Measurements from ENCODE around the gene DCDC2. TPM values are rescaled to one million over a fixed set of nuclear protein-coding genes. Genes with fewer than 3 reads are reported as not detected.
"Not testable (repeated sequence)": the region's sequence is repeated elsewhere in the genome, so short reads cannot be mapped to it uniquely, and the experiment has no call there.

Gene DCDC2
- total RNA-seq, 1 experiment from 2014 or later = 0.26 TPM

DNA sequence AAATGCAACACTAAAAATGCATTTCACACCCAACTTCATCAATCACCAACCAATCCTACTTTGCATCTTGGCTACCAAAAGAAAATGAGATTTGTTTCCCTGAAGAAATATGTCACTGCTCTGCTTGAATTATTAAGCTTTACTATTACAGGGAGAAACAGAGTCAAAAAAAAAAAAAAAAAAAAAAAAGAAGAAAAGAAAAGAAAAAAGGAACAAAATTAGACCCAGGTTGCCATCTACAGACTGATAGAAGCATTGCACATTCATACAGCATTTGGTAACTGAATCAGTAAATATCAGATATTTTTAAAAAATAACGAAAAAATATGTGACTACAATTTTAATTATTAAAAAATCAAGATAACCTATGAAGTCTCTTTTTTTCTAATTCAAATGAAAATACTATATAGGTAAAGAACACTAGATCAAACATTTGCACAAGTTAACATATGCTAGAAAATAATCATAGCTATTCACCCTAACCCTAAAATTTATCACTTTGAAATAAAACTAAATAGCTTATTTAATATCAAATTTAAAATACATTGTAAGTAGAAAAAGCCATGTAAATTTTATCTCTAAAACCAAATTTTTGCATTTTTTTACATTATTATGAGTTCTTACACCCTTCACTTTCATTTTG lies 83.3 kb downstream of the DCDC2 start:
- no peak overlapping the region for H3K4me3 ChIP-seq (ENCODE audit: low read length)
- no peaks in the 10 kb centered on the region for H3K9me2 ChIP-seq (replicated peaks; ENCODE audit: insufficient read depth, low read length)
- no peak overlapping the region for H3K4me2 ChIP-seq (ENCODE audit: low read depth, low read length, poor library complexity, severe bottlenecking)
- no peak overlapping the region for H3K27ac ChIP-seq (ENCODE audit: low read length)
- no peak overlapping the region for H3K9ac ChIP-seq (ENCODE audit: low read length)
- DNase-seq = peak; percentile 76
- no peaks in the 10 kb centered on the region for H3K36me3 ChIP-seq (ENCODE audit: insufficient read depth, low read length)
- H3K9me3 ChIP-seq (ENCODE audit: low read length) = no peaks in the 10 kb centered on the region
- H2AFZ ChIP-seq (ENCODE audit: low read length) = no peak overlapping the region
- H3K79me2 ChIP-seq (ENCODE audit: low read length) = no peaks in the 10 kb centered on the region
- H3K27me3 ChIP-seq (ENCODE audit: low read length) = no peaks in the 10 kb centered on the region
- peaks cover 14% of the 10 kb centered on the region for H3K4me1 ChIP-seq (ENCODE audit: low read length)
- H4K20me1 ChIP-seq (ENCODE audit: insufficient read depth, low read depth, low read length) = 0 out of 2 replicates have a peak, but pooled peaks cover 3% of the 10 kb centered on the region

DNA sequence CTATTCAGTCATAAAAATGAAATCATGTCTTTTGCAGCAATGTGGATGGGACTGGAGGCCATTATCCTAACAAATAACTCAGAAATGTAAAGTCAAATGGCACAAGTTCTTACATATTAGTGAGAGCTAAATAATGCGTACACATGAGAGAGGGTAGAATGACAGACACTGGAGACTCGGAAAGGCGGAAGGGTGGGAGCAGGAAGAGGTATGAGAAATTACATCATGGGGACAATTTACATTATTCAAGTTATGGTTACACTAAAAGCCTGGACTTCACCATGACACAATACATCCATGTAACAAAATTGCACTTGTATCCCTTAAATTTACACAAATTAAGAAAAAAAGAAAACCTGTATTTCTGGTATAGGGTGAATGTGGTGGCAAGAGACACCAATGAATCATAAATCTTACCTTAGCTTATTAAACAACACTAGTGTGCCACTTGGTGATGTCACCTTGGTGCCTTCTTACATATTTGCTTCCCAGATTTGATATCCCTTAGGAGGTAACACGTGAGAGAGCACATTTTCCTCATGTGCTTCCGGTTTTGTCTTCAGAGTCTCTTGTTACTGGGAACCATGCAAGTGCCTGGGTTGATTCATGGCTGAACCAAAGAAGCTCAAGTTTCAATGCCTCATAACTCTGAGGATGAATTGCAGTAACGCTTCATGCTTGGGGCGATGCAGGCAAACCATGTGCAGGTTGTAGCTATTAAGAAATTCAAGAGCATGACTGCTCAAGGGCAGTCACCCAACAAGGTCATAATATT lies 84.6 kb downstream of the DCDC2 start:
- Histone ChIP-seq H3K79me2 (ENCODE audit: low read length) (no peaks in the 10 kb centered on the region), H3K9me3 (ENCODE audit: low read length) (no peaks in the 10 kb centered on the region), H3K9ac (ENCODE audit: low read length) (no peak overlapping the region), H4K20me1 (ENCODE audit: insufficient read depth, low read depth, low read length) (0 out of 2 replicates have a peak, but pooled peaks cover 3% of the 10 kb centered on the region), H3K27ac (ENCODE audit: low read length) (no peak overlapping the region), H3K9me2 (replicated peaks; ENCODE audit: insufficient read depth, low read length) (no peaks in the 10 kb centered on the region), H3K4me3 (ENCODE audit: low read length) (no peak overlapping the region), H3K4me1 (ENCODE audit: low read length) (peaks cover 14% of the 10 kb centered on the region), H3K36me3 (ENCODE audit: insufficient read depth, low read length) (no peaks in the 10 kb centered on the region), H2AFZ (ENCODE audit: low read length) (no peak overlapping the region), H3K27me3 (ENCODE audit: low read length) (no peaks in the 10 kb centered on the region), H3K4me2 (ENCODE audit: low read depth, low read length, poor library complexity, severe bottlenecking) (no peak overlapping the region)
- DNase-seq = peak; percentile 51

DNA sequence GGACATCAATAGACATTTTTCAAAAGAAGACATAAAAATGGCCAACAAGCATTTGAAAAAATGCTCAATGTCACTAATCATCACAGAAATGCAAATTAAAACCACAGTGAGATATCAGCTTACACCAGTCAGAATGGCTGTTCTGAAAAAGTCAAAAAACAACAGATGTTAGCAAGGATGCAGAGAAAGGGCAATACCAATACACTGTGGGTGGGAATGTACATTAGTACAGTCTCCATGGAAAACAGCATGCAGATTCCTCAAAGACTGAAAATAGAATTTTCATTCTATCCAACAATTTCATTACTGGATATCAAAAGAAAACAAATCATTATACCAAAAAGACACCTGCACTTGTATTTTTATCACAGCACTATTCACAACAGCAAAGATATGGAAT lies 85.3 kb downstream of the DCDC2 start:
- Histone ChIP-seq H3K9me2 (replicated peaks; ENCODE audit: insufficient read depth, low read length) (no peaks in the 10 kb centered on the region), H3K27me3 (ENCODE audit: low read length) (no peaks in the 10 kb centered on the region), H3K27ac (ENCODE audit: low read length) (no peak overlapping the region), H3K79me2 (ENCODE audit: low read length) (no peaks in the 10 kb centered on the region), H3K36me3 (ENCODE audit: insufficient read depth, low read length) (no peaks in the 10 kb centered on the region), H3K4me2 (ENCODE audit: low read depth, low read length, poor library complexity, severe bottlenecking) (no peak overlapping the region), H4K20me1 (ENCODE audit: insufficient read depth, low read depth, low read length) (0 out of 2 replicates have a peak, but pooled peaks cover 3% of the 10 kb centered on the region), H2AFZ (ENCODE audit: low read length) (no peak overlapping the region), H3K9me3 (ENCODE audit: low read length) (no peaks in the 10 kb centered on the region), H3K4me3 (ENCODE audit: low read length) (no peak overlapping the region), H3K4me1 (ENCODE audit: low read length) (peaks cover 14% of the 10 kb centered on the region), H3K9ac (ENCODE audit: low read length) (no peak overlapping the region)
- DNase-seq = no peak

DNA sequence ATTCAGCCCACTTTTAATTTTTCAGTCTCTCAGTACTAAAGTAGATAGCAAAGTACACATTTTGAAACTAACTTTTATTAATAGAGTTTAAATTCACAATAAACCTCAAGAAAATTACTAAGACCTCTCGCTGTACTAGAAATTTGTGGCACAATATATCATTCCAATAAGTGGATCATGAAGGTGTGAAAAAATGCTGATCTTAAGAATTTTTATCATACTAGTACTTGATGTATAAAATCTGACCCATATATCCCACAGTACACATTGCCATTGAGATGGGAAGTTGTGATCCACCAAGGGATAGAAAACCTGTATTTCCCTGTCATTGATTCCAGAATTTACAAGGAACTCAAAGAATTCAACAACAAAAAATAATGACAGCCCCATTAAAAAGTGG lies 85.7 kb downstream of the DCDC2 start:
- no peaks in the 10 kb centered on the region for H3K9me2 ChIP-seq (replicated peaks; ENCODE audit: insufficient read depth, low read length)
- H3K4me1 ChIP-seq (ENCODE audit: low read length) = peaks cover 14% of the 10 kb centered on the region
- no peaks in the 10 kb centered on the region for H3K79me2 ChIP-seq (ENCODE audit: low read length)
- DNase-seq = no peak
- H4K20me1 ChIP-seq (ENCODE audit: insufficient read depth, low read depth, low read length) = 0 out of 2 replicates have a peak, but pooled peaks cover 3% of the 10 kb centered on the region
- no peak overlapping the region for H3K9ac ChIP-seq (ENCODE audit: low read length)
- no peak overlapping the region for H2AFZ ChIP-seq (ENCODE audit: low read length)
- no peak overlapping the region for H3K4me2 ChIP-seq (ENCODE audit: low read depth, low read length, poor library complexity, severe bottlenecking)
- H3K9me3 ChIP-seq (ENCODE audit: low read length) = no peaks in the 10 kb centered on the region
- H3K27ac ChIP-seq (ENCODE audit: low read length) = no peak overlapping the region
- H3K36me3 ChIP-seq (ENCODE audit: insufficient read depth, low read length) = no peaks in the 10 kb centered on the region
- H3K4me3 ChIP-seq (ENCODE audit: low read length) = no peak overlapping the region
- H3K27me3 ChIP-seq (ENCODE audit: low read length) = no peaks in the 10 kb centered on the region

DNA sequence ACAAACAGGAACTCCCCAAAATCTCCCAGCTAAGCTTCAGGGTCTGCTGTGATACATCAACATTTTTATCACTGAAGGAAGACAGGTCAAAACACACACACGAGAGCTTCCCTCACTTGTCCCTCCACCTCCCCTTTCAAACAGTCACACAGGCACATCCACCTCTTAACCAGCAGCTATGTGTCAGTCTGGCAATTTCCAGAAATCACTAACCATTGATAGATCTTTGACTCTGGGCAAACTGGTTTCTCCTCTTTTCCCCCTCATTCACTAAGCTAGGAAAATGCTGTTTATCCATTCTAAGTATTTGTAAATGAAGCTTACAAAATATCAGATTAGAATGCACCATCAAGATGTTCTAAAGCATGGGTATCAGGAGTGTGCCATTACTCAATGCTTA lies 87.8 kb downstream of the DCDC2 start:
- H3K27ac ChIP-seq (ENCODE audit: low read length) = no peak overlapping the region
- no peak overlapping the region for H3K4me2 ChIP-seq (ENCODE audit: low read depth, low read length, poor library complexity, severe bottlenecking)
- 0 out of 2 replicates have a peak, but pooled peaks cover 3% of the 10 kb centered on the region for H4K20me1 ChIP-seq (ENCODE audit: insufficient read depth, low read depth, low read length)
- no peaks in the 10 kb centered on the region for H3K36me3 ChIP-seq (ENCODE audit: insufficient read depth, low read length)
- no peak for DNase-seq
- H3K4me3 ChIP-seq (ENCODE audit: low read length) = no peak overlapping the region
- H3K79me2 ChIP-seq (ENCODE audit: low read length) = no peaks in the 10 kb centered on the region
- peaks cover 14% of the 10 kb centered on the region for H3K4me1 ChIP-seq (ENCODE audit: low read length)
- no peaks in the 10 kb centered on the region for H3K9me3 ChIP-seq (ENCODE audit: low read length)
- H3K9me2 ChIP-seq (replicated peaks; ENCODE audit: insufficient read depth, low read length) = no peaks in the 10 kb centered on the region
- H3K27me3 ChIP-seq (ENCODE audit: low read length) = no peaks in the 10 kb centered on the region
- H2AFZ ChIP-seq (ENCODE audit: low read length) = no peak overlapping the region
- H3K9ac ChIP-seq (ENCODE audit: low read length) = no peak overlapping the region

DNA sequence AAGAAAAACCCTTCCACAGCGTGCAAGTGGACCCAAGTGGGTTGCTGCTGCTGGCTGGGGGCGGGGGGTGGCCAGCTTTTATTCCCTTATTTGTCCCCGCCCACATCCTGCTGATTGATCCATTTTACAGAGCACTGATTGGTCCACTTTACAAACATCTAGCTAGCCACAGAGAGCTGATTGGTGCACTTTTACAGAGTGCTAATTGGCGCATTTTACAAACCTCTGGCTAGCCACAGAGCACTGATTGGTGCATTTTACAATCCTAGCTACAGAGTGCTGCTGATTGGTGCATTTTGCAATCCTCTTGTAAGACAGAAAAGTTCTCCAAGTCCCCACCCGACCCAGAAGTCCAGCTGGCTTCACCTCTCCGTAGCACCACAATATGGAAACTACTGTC lies 99.6 kb downstream of the DCDC2 start:
- not testable (repeated sequence) for H4K20me1 ChIP-seq (ENCODE audit: insufficient read depth, low read depth, low read length); DNase-seq; H3K4me1 ChIP-seq (ENCODE audit: low read length); H3K79me2 ChIP-seq (ENCODE audit: low read length); H3K36me3 ChIP-seq (ENCODE audit: insufficient read depth, low read length); H3K27me3 ChIP-seq (ENCODE audit: low read length); H3K27ac ChIP-seq (ENCODE audit: low read length); H3K9ac ChIP-seq (ENCODE audit: low read length); H3K9me3 ChIP-seq (ENCODE audit: low read length); H2AFZ ChIP-seq (ENCODE audit: low read length); H3K4me2 ChIP-seq (ENCODE audit: low read depth, low read length, poor library complexity, severe bottlenecking); H3K9me2 ChIP-seq (replicated peaks; ENCODE audit: insufficient read depth, low read length); H3K4me3 ChIP-seq (ENCODE audit: low read length)

DNA sequence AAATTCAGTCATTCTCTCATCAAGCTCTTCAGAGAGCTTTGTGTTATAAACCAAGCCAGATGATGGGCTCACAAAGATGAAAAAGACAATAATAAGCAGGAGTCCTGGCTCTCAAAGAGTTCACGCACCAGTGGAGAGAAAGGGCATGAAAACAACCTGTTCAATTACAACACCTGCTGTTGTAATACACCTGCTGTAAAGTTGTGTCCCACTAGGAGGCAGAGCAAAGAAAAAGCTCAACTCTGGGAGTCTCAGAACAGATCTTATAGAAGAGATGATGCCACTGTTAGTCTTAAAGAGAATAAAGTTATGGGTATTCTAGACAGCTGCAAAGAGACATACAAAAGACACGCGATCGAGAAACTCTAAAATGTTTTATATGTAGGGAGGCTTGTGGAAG lies 100.6 kb downstream of the DCDC2 start:
- Histone ChIP-seq H4K20me1 (ENCODE audit: insufficient read depth, low read depth, low read length) (no peaks in the 10 kb centered on the region), H3K27me3 (ENCODE audit: low read length) (no peaks in the 10 kb centered on the region), H3K9ac (ENCODE audit: low read length) (no peak overlapping the region), H3K4me3 (ENCODE audit: low read length) (no peak overlapping the region), H3K27ac (ENCODE audit: low read length) (no peak overlapping the region), H3K36me3 (ENCODE audit: insufficient read depth, low read length) (no peaks in the 10 kb centered on the region), H3K4me1 (ENCODE audit: low read length) (no peaks in the 10 kb centered on the region), H3K4me2 (ENCODE audit: low read depth, low read length, poor library complexity, severe bottlenecking) (no peak overlapping the region), H3K9me2 (replicated peaks; ENCODE audit: insufficient read depth, low read length) (0 out of 2 replicates have a peak, but pooled peaks cover 3% of the 10 kb centered on the region), H3K79me2 (ENCODE audit: low read length) (no peaks in the 10 kb centered on the region), H2AFZ (ENCODE audit: low read length) (no peak overlapping the region), H3K9me3 (ENCODE audit: low read length) (0 out of 2 replicates have a peak, but pooled peaks cover 6% of the 10 kb centered on the region)
- no peak for DNase-seq

DNA sequence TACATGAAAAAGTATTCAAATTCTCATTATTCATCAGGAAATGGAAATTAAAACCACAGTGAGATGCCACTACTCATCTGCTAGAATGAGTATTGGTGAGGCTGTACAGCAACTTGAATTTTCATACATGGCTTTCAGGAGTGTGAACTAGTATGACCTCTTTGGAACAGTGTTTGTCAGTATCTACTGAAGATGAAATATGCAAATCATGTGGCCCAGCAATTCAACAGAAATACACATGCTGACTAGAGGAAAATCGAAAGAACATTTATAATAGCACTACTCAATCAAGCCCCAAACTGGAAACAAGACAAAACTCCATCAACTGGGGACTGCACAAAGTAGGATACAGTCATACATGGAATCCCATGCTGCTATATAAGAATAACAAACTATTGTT lies 102.2 kb downstream of the DCDC2 start:
- Histone ChIP-seq H3K9me3 (ENCODE audit: low read length) (0 out of 2 replicates have a peak, but pooled peaks cover 6% of the 10 kb centered on the region), H3K36me3 (ENCODE audit: insufficient read depth, low read length) (no peaks in the 10 kb centered on the region), H3K4me2 (ENCODE audit: low read depth, low read length, poor library complexity, severe bottlenecking) (no peak overlapping the region), H3K27me3 (ENCODE audit: low read length) (no peaks in the 10 kb centered on the region), H3K27ac (ENCODE audit: low read length) (no peak overlapping the region), H3K4me3 (ENCODE audit: low read length) (no peak overlapping the region), H2AFZ (ENCODE audit: low read length) (no peak overlapping the region), H4K20me1 (ENCODE audit: insufficient read depth, low read depth, low read length) (no peaks in the 10 kb centered on the region), H3K4me1 (ENCODE audit: low read length) (no peaks in the 10 kb centered on the region), H3K9ac (ENCODE audit: low read length) (no peak overlapping the region), H3K9me2 (replicated peaks; ENCODE audit: insufficient read depth, low read length) (0 out of 2 replicates have a peak, but pooled peaks cover 3% of the 10 kb centered on the region), H3K79me2 (ENCODE audit: low read length) (no peaks in the 10 kb centered on the region)
- no peak for DNase-seq
